ENCODE measurements around the gene ATP6V0A1.

- TF ChIP-seq CTBP1 (IDR thresholded peaks at IDR 0.05; ENCODE audit: borderline replicate concordance) (no peak), FOXA1 (IDR thresholded peaks at IDR 0.05) (no peak)
Measured at GRCh38 chr17:42459801-42460281, 1.2 kb downstream of the ATP6V0A1 start.

Data from HEK293T (cell line).